SIG-M5 treated with dmso at 0.1 percent for 504 hours (cell line): Measurements from ENCODE around the gene CEACAM21.

Source experiments
- DNase-seq: peaks from one replicate; lab custom pipeline; 2025; ENCODE audit not compliant: unreplicated experiment; lab: John Stamatoyannopoulos, UW

Gene CEACAM21

GRCh38 chr19:41575998-41576397 is at the start of gene CEACAM21:
CEACAM21 (plus strand) TSS chr19:41576166; CDS start chr19:41576275, 109 bp downstream.
- peak; percentile 95 for DNase-seq

GRCh38 chr19:41527089-41527488 is 48.9 kb upstream of the CEACAM21 start:
- no peak for DNase-seq

- peak; percentile 84 for DNase-seq
Measured at GRCh38 chr19:41528106-41528505, 47.9 kb upstream of the CEACAM21 start.

- DNase-seq: no peak
Measured at GRCh38 chr19:41529484-41530183, 46.3 kb upstream of the CEACAM21 start.

GRCh38 chr19:41530184-41530534 is 45.8 kb upstream of the CEACAM21 start:
- DNase-seq: no peak

- peak; percentile 78 for DNase-seq
Measured at GRCh38 chr19:41530761-41531301, 45.1 kb upstream of the CEACAM21 start.

GRCh38 chr19:41531438-41532311 is 44.3 kb upstream of the CEACAM21 start:
- DNase-seq: peak; percentile 96

- no peak for DNase-seq
Measured at GRCh38 chr19:41532526-41532925, 43.4 kb upstream of the CEACAM21 start.

- DNase-seq: no peak
Measured at GRCh38 chr19:41533671-41534215, 42.2 kb upstream of the CEACAM21 start.

GRCh38 chr19:41535029-41535622 is 40.8 kb upstream of the CEACAM21 start:
- DNase-seq: no peak

GRCh38 chr19:41537789-41538188 is 38.2 kb upstream of the CEACAM21 start:
- peak; percentile 23 for DNase-seq

GRCh38 chr19:41540041-41540695 is 35.8 kb upstream of the CEACAM21 start:
- no peak for DNase-seq

GRCh38 chr19:41541990-41542584 is 33.9 kb upstream of the CEACAM21 start:
- DNase-seq: peak; percentile 19

- DNase-seq: no peak
Measured at GRCh38 chr19:41542622-41543021, 33.3 kb upstream of the CEACAM21 start.

GRCh38 chr19:41543582-41543981 is 32.4 kb upstream of the CEACAM21 start:
- DNase-seq: no peak

GRCh38 chr19:41545547-41545946 is 30.4 kb upstream of the CEACAM21 start:
- DNase-seq: peak; percentile 25

GRCh38 chr19:41546386-41546789 is 29.6 kb upstream of the CEACAM21 start:
- peak; percentile 22 for DNase-seq

- DNase-seq: no peak
Measured at GRCh38 chr19:41546961-41547360, 29.0 kb upstream of the CEACAM21 start.

- DNase-seq: no peak
Measured at GRCh38 chr19:41547569-41547968, 28.4 kb upstream of the CEACAM21 start.

GRCh38 chr19:41548047-41548446 is 27.9 kb upstream of the CEACAM21 start:
- no peak for DNase-seq
